Amniotic epithelial cell (primary cell): ENCODE data around the gene ATP8A2.
"Not testable (repeated sequence)": the region's sequence is repeated elsewhere in the genome, so short reads cannot be mapped to it uniquely, and the experiment has no call there.

Experiments used
- DNase-seq: peaks from one replicate; pipeline ENCODE4 v3.0.0-alpha.2; 2010; ENCODE audit warnings: low read depth

ATP8A2 gene

GRCh38 chr13:25768376-25768775 lies 396.6 kb downstream of the ATP8A2 start:
- no peak for DNase-seq

GRCh38 chr13:25768838-25769237 lies 397.1 kb downstream of the ATP8A2 start:
- no peak for DNase-seq

GRCh38 chr13:25770601-25771000 lies 398.8 kb downstream of the ATP8A2 start:
- no peak for DNase-seq

GRCh38 chr13:25771202-25771601 lies 399.4 kb downstream of the ATP8A2 start:
- no peak for DNase-seq

- DNase-seq = peak; percentile 40
These were observed 400.1 kb downstream of the ATP8A2 start for GRCh38 chr13:25771641-25772478.

GRCh38 chr13:25772534-25772933 lies 400.8 kb downstream of the ATP8A2 start:
- DNase-seq = not testable (repeated sequence)

GRCh38 chr13:25774056-25774455 lies 402.3 kb downstream of the ATP8A2 start:
- not testable (repeated sequence) for DNase-seq

GRCh38 chr13:25775275-25775674 lies 403.5 kb downstream of the ATP8A2 start:
- no peak for DNase-seq

GRCh38 chr13:25775986-25776385 lies 404.2 kb downstream of the ATP8A2 start:
- DNase-seq = no peak

GRCh38 chr13:25776722-25777121 lies 404.9 kb downstream of the ATP8A2 start:
- no peak for DNase-seq

GRCh38 chr13:25777509-25777908 lies 405.7 kb downstream of the ATP8A2 start:
- DNase-seq = no peak

- DNase-seq = no peak
These were observed 406.6 kb downstream of the ATP8A2 start for GRCh38 chr13:25778365-25778764.

- no peak for DNase-seq
These were observed 407.1 kb downstream of the ATP8A2 start for GRCh38 chr13:25778808-25779305.

- DNase-seq = no peak
These were observed 411.3 kb downstream of the ATP8A2 start for GRCh38 chr13:25783076-25783475.

- DNase-seq = no peak
These were observed 411.8 kb downstream of the ATP8A2 start for GRCh38 chr13:25783601-25784024.

- DNase-seq = no peak
These were observed 412.3 kb downstream of the ATP8A2 start for GRCh38 chr13:25784119-25784518.

GRCh38 chr13:25790137-25790536 lies 418.4 kb downstream of the ATP8A2 start:
- DNase-seq = not testable (repeated sequence)

- DNase-seq = no peak
These were observed 423.5 kb downstream of the ATP8A2 start for GRCh38 chr13:25795277-25795676.

GRCh38 chr13:25796474-25796873 lies 424.7 kb downstream of the ATP8A2 start:
- peak; percentile 14 for DNase-seq

- DNase-seq = no peak
These were observed 427.2 kb downstream of the ATP8A2 start for GRCh38 chr13:25798998-25799397.

GRCh38 chr13:25800523-25800922 lies 428.7 kb downstream of the ATP8A2 start:
- no peak for DNase-seq

GRCh38 chr13:25802579-25802978 lies 430.8 kb downstream of the ATP8A2 start:
- DNase-seq = no peak

GRCh38 chr13:25803641-25804040 lies 431.9 kb downstream of the ATP8A2 start:
- no peak for DNase-seq
